Mucosa of gallbladder (tissue), 1 donor: ENCODE results near the gene FSTL3. TPM values are rescaled to one million over a fixed set of nuclear protein-coding genes. Genes with fewer than 3 reads are reported as not detected.

ENCODE experiments used
- DNase-seq: peaks from one replicate; pipeline ENCODE4 v3.0.0-alpha.2; 2020; ENCODE audit warnings: low spot score
- total RNA-seq: library from RNA; stranded (reverse); gene quantifications from one replicate; pipeline ENCODE4 v1.2.1, GENCODE V29; 2021
- donor health status: DM: no; HTN: no; CAD: no.

The FSTL3 gene
- total RNA-seq, 1 donor from 2014 or later, result 39.1 TPM

DNA sequence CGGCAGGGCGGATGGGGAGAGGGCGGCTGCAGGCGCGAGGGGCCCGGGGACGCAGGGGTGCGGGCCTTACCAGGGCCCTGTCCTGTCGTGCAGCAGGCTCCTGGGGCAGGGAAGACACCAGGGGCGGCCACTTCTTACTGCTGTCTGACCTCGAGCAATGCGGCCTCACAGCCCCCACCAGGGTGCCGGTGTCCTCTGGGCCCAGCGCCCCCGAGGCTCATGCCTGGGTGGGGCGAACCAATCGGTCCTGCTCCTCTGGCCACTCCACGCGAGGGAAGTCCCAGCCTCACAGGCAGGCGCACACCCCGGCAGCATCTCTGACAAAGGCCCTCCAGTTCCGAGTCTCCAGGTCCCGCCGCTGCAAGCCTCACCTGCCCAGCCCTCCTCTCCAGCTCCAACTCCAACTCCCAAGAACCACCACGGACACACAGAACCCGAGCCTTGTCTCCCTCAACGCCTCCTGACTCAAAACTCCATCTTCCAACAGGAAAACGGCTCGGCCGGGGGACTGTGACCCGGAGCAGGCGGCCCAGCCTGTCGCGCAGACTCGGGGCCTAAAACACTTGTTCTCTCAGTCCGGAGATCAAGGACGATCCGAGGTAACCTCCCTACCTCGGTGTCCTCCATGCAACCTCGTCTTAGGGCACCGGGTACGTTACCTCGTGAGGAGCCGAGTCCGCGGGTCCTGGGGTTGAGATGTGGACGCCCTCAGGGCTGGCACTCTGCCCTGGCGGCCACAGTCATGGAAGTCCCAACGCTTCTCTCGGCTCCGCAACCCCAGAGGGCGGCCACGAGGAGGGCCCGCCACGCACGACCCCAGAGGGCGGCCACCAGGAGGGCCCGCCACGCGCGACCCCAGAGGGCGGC lies 30.0 kb upstream of the FSTL3 start:
- DNase-seq, result no peak

DNA sequence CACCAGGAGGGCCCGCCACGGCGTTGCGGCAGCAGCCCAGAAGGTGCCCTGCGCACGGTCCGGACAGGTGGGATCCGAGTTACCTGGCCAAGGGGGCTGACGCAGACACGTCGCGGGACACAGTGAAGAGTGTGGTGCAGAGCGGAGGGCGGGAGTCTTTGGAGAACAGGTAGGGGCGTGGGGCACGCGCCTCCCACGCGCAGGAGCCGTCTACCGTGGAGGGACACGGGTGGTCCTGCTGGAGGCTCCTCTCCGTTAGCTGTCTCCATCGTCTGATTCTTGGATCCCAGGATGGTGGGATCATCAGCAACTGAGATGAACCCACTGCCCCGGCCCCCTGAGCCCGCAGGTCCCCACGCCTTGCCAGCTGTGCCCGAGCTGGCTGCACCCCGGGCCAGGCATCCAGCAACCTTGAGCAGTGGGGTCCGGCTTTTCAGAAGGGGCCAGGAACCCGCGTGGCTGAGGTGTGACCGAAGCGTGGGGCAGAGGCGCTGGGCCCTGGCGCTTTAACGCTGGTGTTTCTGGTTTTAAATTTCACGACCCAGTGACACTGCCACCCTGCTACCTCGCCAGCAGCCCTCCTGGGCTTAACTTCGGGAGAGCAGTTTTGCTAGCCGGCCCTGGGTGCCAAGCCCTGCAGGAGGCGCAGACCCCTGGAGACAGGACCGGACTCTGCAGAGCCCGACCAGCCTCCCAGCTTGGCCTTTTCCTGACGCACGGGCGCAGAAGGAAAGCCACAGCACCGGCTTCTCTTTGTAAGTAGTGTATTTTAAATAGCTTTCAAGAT lies 29.2 kb upstream of the FSTL3 start:
- no peak for DNase-seq

GRCh38 chr19:647566-648284 lies 28.5 kb upstream of the FSTL3 start:
- DNase-seq, result no peak

DNA sequence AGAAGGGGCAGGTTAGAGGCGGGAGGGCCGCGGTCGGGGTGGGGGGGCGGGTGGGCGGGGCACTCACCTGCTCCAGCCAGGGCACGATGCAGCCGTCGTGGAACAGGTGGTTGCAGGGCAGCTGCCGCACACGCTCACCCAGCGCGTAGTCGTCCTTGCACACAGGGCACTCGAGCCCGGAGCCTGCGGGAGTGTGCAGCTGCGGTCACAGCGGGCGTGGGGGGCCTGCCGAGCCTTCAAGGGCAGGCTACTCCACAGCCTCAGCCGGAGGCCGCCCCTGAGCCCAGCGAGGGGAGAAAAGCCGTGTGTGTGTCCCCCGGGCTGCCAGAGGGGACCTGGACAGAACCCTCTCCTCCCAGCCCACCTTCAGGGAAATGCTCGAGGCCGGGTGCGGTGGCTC lies 27.9 kb upstream of the FSTL3 start:
- DNase-seq, result no peak

DNA sequence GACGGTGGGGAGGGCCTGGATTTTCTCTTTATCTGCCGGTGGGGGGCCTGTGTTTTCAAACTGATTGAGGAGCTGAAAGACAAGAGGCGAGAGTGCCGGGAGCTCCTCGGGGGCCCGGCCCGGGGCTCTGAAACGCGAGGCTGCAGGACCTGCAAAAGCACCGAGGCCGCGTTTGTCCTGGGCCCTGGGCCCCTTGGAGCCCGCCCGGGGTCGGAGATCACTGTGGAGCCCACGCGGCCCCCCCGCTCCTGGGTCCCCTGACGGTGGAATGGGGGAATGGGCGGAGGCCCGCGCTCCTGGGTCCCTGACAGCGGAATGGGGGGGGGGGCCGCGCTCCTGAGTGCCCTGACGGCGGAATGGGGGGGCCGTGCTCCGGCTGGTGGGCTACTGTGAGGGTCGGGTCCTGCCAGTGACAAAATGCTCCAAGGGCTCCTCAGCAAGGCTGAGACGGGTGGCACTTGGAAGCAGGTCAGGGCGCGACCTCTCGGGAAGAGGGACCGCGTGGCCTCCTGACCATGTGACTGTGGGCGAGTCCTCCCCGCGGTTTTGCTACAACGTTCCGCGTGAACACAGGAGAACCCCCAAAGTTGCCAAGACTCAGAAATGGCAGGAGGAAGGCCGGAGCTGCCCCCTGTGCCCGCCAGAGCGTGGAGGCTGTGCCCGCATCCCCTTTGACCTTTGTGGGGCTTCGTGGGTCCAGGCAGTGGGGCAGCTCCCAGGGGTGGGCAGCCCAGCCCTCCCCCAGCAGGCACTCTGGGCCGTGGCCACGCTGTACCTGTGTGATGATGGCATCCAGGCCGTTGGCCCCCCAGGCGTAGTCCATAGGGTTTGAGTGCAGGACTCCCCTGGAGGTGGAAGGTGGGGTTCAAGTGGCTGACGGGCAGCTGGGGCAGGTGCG lies 27.0 kb upstream of the FSTL3 start:
- DNase-seq, result no peak

DNA sequence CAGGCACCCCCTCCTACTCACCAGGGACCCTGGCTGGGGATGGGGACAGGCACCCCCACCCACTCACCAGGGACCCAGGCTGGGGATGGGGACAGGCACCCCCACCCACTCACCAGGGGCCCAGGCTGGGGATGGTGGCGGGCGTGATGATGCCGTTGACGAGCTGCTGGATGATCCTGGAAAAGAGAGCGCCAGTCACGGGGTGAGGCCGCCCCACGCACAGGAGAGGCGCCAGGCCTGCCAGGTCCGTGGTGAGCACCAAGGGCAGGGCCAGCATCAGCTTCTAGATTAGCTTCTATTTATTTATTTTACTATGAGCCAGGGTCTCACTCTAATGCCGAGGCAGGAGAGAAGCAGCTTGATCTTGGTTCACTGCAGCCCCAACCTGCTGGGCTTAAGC lies 26.1 kb upstream of the FSTL3 start:
- DNase-seq, result no peak

DNA sequence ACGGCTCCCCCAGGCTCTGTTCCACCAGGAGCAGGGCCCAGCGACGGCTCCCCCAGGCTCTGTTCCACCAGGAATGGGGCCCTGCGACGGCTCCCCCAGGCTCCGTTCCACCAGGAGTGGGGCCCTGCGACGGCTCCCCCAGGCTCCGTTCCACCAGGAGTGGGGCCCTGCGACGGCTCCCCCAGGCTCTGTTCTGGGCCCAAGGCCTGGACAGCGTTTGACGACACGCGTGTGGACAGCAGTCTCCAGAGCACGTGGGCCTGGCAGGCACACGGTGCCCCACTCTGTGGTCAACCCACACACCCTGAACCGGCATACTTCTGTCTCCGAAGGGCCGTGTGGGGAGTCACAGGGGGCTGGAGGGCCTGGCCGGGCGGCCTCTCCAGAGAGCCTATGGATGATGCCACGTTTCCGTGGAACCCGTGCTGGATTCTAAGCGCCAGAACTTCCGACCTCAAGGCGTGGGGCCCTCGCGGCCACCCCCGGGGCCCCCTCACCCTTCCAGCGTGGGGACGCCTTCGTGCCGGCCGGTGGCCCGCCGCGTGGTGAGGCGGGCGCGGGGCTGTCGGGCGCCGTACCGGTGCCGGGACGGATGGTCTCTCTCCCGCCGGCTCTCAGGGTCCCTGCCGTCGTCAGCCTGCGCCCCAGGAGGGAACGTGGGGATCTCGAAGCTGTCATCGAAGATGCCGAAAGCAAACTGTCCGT lies 24.9 kb upstream of the FSTL3 start:
- no peak for DNase-seq

GRCh38 chr19:651991-652390 lies 24.2 kb upstream of the FSTL3 start:
- no peak for DNase-seq

GRCh38 chr19:652467-653389 lies 23.5 kb upstream of the FSTL3 start:
- DNase-seq, result no peak

DNA sequence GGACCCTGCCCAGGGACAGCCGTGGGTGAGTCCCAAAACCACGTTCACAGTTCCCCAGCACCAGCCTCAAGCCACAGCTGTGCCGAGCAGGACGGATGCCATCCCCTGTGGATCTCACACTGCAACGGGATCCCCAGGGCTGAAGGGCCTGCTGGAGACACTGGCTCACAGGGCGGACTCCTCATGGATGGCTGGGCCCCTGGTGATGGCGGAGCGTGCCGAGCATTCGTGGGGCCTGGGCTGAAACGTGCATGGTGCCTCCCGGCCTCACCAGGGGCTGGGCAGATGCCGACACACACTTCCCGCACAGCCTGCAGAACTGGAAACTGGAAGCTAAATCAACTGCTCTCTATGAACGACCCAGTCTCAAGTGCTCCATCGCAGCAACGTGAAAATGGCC lies 22.8 kb upstream of the FSTL3 start:
- DNase-seq, result no peak

- no peak for DNase-seq
These were observed 20.5 kb upstream of the FSTL3 start for GRCh38 chr19:655691-656090.

DNA sequence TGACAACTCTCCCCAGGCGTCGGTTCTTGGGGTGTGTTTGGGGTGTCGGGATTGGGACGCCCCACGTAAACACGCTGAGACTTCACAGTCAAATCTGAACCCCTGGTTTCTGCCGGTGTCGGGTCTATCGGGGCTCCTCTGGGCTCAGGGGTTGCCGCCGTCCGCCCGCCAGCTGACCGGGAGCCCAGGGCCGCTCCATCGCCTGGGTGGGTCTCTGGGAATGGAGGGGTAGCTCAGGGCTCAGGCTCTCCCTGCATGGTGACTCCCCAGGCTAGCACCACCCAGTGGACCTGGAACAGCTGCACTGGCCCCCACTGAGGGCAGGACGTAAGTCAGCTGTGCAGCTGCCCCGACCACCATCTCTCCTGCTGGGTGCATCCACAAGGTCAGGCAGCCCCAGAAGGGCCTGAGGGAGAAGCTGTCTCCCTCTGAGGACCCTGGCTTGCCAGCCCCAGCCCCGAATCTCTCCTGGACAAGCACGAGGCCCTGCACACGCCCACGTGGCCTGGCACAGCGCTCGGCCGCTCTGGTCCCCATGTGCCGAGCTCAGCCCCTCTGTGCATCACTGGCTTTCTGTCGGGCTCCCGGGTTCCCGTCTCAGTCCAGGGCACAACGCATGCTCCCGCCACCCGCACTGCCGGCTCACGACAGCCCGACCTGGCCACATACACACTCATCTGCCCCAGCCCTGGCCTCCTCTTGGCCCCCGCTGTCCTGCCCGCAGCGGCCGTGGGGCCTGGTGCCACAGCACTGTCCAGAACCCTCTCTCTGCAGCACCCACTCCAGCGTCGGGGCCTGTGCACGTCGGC lies 19.2 kb upstream of the FSTL3 start:
- DNase-seq, result no peak

DNA sequence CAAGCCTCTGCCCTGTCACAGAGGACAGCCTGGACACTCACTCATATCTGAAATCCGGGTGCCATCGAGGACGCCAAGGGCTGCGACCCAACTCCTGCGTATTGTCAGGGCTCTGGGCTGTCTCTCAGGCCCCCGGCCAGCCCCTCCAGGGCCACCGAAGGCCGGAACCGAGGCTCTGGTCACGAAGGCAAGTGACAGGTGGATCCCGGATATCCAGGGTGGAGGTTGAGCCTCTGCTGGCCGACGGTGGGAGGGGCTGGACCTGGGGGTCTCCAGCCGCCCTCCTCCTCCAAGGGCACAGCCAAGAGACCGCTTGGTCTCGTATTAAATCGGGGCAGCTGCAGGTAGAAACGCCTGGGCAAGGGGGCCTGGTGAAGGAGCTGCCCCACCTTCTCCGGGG lies 18.6 kb upstream of the FSTL3 start:
- no peak for DNase-seq

DNA sequence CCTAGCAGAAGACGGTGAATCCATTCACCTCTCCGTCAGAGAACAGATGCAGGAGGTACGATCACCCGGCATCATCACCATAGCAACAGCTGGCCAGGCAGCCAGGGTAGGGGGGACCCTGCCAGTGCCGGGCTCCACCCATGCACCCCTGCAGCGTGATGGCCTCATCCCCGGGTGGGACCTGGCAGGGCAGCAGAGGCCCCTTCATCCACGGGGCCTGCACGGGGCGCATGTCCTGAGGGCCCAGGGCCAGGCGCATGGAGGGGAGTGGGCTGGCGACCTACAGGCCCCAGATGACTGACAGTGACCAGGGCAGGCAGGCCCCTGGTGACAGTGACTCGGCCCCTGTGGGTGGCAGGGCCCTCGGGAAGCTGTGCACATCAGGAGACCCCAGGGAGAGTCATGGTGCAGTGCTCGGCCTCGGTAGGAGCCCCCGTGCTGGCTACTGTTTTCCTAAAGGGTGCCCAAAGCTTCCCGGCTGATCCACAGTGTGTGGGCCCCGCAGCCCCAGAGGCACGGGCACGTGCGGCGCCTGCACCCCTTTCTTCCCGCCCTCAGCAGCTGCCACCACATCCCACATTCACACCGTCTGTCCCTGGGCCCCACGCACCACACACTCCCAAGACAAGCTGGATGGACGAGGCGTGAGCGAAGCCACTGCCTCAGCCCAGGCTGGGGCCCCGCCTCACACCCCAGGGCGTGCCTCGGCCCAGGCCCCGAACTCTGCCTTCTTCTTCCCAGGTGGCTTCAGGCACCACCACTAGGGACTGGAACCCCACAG lies 17.9 kb upstream of the FSTL3 start:
- DNase-seq, result no peak

DNA sequence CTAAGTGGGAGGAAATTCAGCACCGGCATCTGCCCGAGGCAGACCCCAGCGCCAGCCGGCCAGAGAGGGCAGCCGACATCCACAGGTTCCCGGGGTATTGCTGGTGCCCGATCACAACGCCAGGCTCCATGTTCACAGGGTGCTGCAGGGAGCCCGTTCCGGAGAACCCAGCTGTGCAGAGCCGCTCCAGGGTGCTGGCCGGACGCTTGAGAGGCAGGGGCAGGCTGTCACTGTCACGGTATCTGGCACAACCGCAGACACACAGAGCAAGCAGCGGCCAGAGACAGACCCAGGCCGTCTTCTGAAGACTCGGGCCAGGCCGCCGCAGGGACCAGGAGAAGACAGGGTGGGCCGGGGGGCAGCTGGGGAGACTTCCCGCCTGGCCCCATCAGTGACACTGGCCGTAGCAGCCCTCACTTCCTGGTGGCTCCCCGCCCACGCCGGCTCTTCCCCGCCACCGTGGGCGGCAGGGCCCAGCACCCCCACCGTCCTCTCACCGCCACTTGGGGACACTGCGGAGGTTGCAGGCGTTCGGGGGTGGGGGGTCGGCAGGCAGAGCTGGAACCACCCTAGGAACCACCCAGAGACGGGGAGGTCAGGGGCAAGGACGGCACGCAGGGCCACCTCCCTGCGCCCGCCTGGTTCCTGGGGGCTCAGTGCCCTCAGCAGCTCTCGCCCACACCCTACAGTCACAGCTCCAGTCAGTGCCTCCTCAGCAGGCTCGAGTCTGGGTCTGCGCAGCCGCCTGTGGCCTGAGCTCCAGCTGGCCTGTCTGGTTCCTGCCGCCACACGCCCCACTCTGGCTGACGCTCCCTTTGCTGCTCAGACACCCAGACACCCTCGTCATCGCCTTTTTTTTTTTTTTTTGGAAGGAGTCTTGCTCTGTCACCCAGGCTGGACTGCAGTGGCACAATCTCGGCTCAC lies 17.0 kb upstream of the FSTL3 start:
- DNase-seq, result no peak

DNA sequence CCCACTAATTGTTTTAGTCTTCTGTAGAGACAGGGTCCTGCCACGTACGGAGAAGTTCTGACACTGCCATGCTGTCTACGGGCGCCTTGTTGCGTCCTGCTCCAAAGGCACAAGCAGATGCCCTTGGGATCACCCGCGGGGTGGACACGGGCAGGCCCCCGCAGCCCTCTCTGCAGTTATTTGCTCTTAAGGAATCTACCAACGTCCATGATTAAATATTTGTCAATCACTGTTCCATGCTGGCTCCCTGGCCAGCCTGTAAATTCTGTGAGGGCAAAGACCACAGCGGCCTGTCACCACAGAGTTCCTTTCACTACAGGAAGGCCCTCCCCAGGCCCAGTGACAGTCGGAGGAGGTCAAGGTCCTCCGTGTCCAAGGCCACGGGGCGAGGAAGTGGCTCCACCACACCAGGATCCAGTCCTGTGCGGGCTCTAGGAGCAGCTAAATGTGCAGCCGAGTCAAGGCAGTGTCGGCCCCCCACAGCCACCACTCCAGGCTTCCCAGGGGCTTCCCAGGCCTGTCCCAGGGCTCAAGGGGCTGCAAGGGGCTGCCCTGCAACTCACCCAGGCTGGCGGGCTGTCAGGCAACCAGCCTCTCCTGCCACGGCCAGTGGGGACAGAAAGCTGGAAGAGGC lies 15.3 kb upstream of the FSTL3 start:
- DNase-seq, result no peak
